ENCODE results near the gene TBC1D22A.
A peak's percentile ranks its signal among the peaks of the same experiment; 100 is the strongest.

TBC1D22A gene

GRCh38 chr22:46806794-46807193, 44.3 kb downstream of the TBC1D22A start:
- peak; percentile 38 for DNase-seq
- H3K4me3 ChIP-seq (ENCODE audit: low read length), result no peak overlapping the region
- no peak for TF ChIP-seq CTCF (IDR thresholded peaks at IDR 0.05; ENCODE audit: low read length)
- no peak for TF ChIP-seq EZH2phosphoT487 (IDR thresholded peaks at IDR 0.05; ENCODE audit: low read length)
- no peak for TF ChIP-seq EZH2 (optimal IDR thresholded peaks at IDR 0.05; ENCODE audit: low read depth, low read length)

GRCh38 chr22:46807458-46807857, 45.0 kb downstream of the TBC1D22A start:
- Histone ChIP-seq H3K79me2 (ENCODE audit: low read length) (peaks cover 48% of the 10 kb centered on the region), H4K20me1 (ENCODE audit: insufficient read depth, low read length) (no peaks in the 10 kb centered on the region), H3K4me2 (ENCODE audit: low read depth, low read length) (no peak overlapping the region), H3K27me3 (replicated peaks; ENCODE audit: insufficient read depth, low read length) (no peaks in the 10 kb centered on the region), H3F3A (ENCODE audit: insufficient read depth, low read length) (no peaks in the 10 kb centered on the region), H3K9me3 (replicated peaks; ENCODE audit: insufficient read depth, low read length) (no peaks in the 10 kb centered on the region), H3K9ac (ENCODE audit: low read length) (no peak overlapping the region), H3K4me3 (ENCODE audit: low read length) (no peak overlapping the region), H3K36me3 (replicated peaks; ENCODE audit: insufficient read depth, low read length) (no peaks in the 10 kb centered on the region), H2AFZ (ENCODE audit: low read length) (no peak overlapping the region), H3K4me1 (ENCODE audit: low read length) (peaks cover 12% of the 10 kb centered on the region), H3K27ac (ENCODE audit: low read length) (no peak overlapping the region), H3K9me2 (replicated peaks; ENCODE audit: insufficient read depth, low read length) (no peaks in the 10 kb centered on the region)
- no peak for TF ChIP-seq EZH2phosphoT487 (IDR thresholded peaks at IDR 0.05; ENCODE audit: low read length)
- TF ChIP-seq CTCF (IDR thresholded peaks at IDR 0.05; ENCODE audit: low read length), result no peak
- no peak for TF ChIP-seq EZH2 (optimal IDR thresholded peaks at IDR 0.05; ENCODE audit: low read depth, low read length)
- DNase-seq, result no peak

More at GRCh38 chr22:46806794-46807193, 44.3 kb downstream of the TBC1D22A start:
- Histone ChIP-seq H3K36me3 (replicated peaks; ENCODE audit: insufficient read depth, low read length) (no peaks in the 10 kb centered on the region), H2AFZ (ENCODE audit: low read length) (no peak overlapping the region), H3K9me2 (replicated peaks; ENCODE audit: insufficient read depth, low read length) (no peaks in the 10 kb centered on the region), H4K20me1 (ENCODE audit: insufficient read depth, low read length) (no peaks in the 10 kb centered on the region), H3K9ac (ENCODE audit: low read length) (no peak overlapping the region), H3K4me2 (ENCODE audit: low read depth, low read length) (peak overlapping the region; percentile 38), H3F3A (ENCODE audit: insufficient read depth, low read length) (no peaks in the 10 kb centered on the region), H3K9me3 (replicated peaks; ENCODE audit: insufficient read depth, low read length) (no peaks in the 10 kb centered on the region), H3K79me2 (ENCODE audit: low read length) (peaks cover 47% of the 10 kb centered on the region), H3K4me1 (ENCODE audit: low read length) (peaks cover 12% of the 10 kb centered on the region), H3K27me3 (replicated peaks; ENCODE audit: insufficient read depth, low read length) (no peaks in the 10 kb centered on the region), H3K27ac (ENCODE audit: low read length) (0 out of 2 replicates have a peak overlapping the region, but pooled peaks have one; percentile 16)

GRCh38 chr22:46809153-46809885, 46.9 kb downstream of the TBC1D22A start:
- Histone ChIP-seq H3K9ac (ENCODE audit: low read length) (no peak overlapping the region), H3F3A (ENCODE audit: insufficient read depth, low read length) (no peaks in the 10 kb centered on the region), H4K20me1 (ENCODE audit: insufficient read depth, low read length) (no peaks in the 10 kb centered on the region), H2AFZ (ENCODE audit: low read length) (no peak overlapping the region), H3K4me2 (ENCODE audit: low read depth, low read length) (no peak overlapping the region), H3K4me1 (ENCODE audit: low read length) (peaks cover 12% of the 10 kb centered on the region), H3K27me3 (replicated peaks; ENCODE audit: insufficient read depth, low read length) (no peaks in the 10 kb centered on the region), H3K79me2 (ENCODE audit: low read length) (peaks cover 47% of the 10 kb centered on the region), H3K9me3 (replicated peaks; ENCODE audit: insufficient read depth, low read length) (no peaks in the 10 kb centered on the region), H3K4me3 (ENCODE audit: low read length) (no peak overlapping the region), H3K9me2 (replicated peaks; ENCODE audit: insufficient read depth, low read length) (no peaks in the 10 kb centered on the region), H3K36me3 (replicated peaks; ENCODE audit: insufficient read depth, low read length) (no peaks in the 10 kb centered on the region), H3K27ac (ENCODE audit: low read length) (no peak overlapping the region)
- no peak for DNase-seq
- TF ChIP-seq CTCF (IDR thresholded peaks at IDR 0.05; ENCODE audit: low read length), result no peak
- TF ChIP-seq EZH2phosphoT487 (IDR thresholded peaks at IDR 0.05; ENCODE audit: low read length), result no peak
- no peak for TF ChIP-seq EZH2 (optimal IDR thresholded peaks at IDR 0.05; ENCODE audit: low read depth, low read length)
